Measurements from ENCODE around the gene YBX3. TPM values are rescaled to one million over a fixed set of nuclear protein-coding genes. Genes with fewer than 3 reads are reported as not detected.

Gene YBX3
- polyA plus RNA-seq, 1 experiment = 142 TPM

GRCh38 chr12:10718279-10718821 lies 4.8 kb downstream of the YBX3 start:
- TF ChIP-seq CTCF (IDR thresholded peaks at IDR 0.05; ENCODE audit: insufficient read depth, low read depth, low read length) = no peak

GRCh38 chr12:10717410-10717809 lies 5.7 kb downstream of the YBX3 start:
- no peak for DNase-seq (ENCODE audit: low read depth)
- no peak for TF ChIP-seq CTCF (IDR thresholded peaks at IDR 0.05; ENCODE audit: insufficient read depth, low read depth, low read length)
- Histone ChIP-seq H3K36me3 (ENCODE audit: control insufficient read depth, insufficient read depth, low read length) (peaks cover 5% of the 10 kb centered on the region; the same call in 1 of the 2 replicates), H3K27me3 (ENCODE audit: control insufficient read depth, insufficient read depth, low read length) (no peaks in the 10 kb centered on the region), H3K4me3 (ENCODE audit: low read depth, low read length) (no peak overlapping the region)
- ChIA-PET POLR2A (no interaction called here), CTCF (interaction anchor here (0.8 to 2.3 kb wide), 2 partner anchors 10 to 33 kb away, joined by 4 to 7 read pairs; no protein-coding TSS in a partner anchor)

More at GRCh38 chr12:10718279-10718821, 4.8 kb downstream of the YBX3 start:
- POLR2A ChIA-PET = interaction anchor here (0.5 kb wide), 1 partner anchor 414 kb away, joined by 3 read pairs; no protein-coding TSS in a partner anchor
- CTCF ChIA-PET = interaction anchor here (1.1 to 2.3 kb wide), 2 partner anchors 11 to 32 kb away, joined by 3 to 7 read pairs; no protein-coding TSS in a partner anchor
- DNase-seq (ENCODE audit: low read depth) = no peak
- Histone ChIP-seq H3K36me3 (ENCODE audit: control insufficient read depth, insufficient read depth, low read length) (peaks cover 2% of the 10 kb centered on the region; the same call in 1 of the 2 replicates), H3K27me3 (ENCODE audit: control insufficient read depth, insufficient read depth, low read length) (no peaks in the 10 kb centered on the region), H3K4me3 (ENCODE audit: low read depth, low read length) (no peak overlapping the region)

- POLR2A ChIA-PET = no interaction called here
- CTCF ChIA-PET = interaction anchor here (0.8 to 2.3 kb wide), 2 partner anchors 9 to 33 kb away, joined by 4 to 7 read pairs; no protein-coding TSS in a partner anchor
- no peaks in the 10 kb centered on the region for H3K27me3 ChIP-seq (ENCODE audit: control insufficient read depth, insufficient read depth, low read length)
- H3K36me3 ChIP-seq (ENCODE audit: control insufficient read depth, insufficient read depth, low read length) = peaks cover 5% of the 10 kb centered on the region; the same call in 1 of the 2 replicates
- no peak for TF ChIP-seq CTCF (IDR thresholded peaks at IDR 0.05; ENCODE audit: insufficient read depth, low read depth, low read length)
- DNase-seq (ENCODE audit: low read depth) = peak; percentile 84
- H3K4me3 ChIP-seq (ENCODE audit: low read depth, low read length) = peak overlapping the region; percentile 18; the same call in 1 of the 2 replicates
Observed at GRCh38 chr12:10716704-10717315, 6.3 kb downstream of the YBX3 start.

GRCh38 chr12:10716277-10716676 lies 6.8 kb downstream of the YBX3 start:
- Histone ChIP-seq H3K36me3 (ENCODE audit: control insufficient read depth, insufficient read depth, low read length) (peaks cover 5% of the 10 kb centered on the region; the same call in 1 of the 2 replicates), H3K27me3 (ENCODE audit: control insufficient read depth, insufficient read depth, low read length) (no peaks in the 10 kb centered on the region), H3K4me3 (ENCODE audit: low read depth, low read length) (peak overlapping the region; percentile 18; the same call in 1 of the 2 replicates)
- DNase-seq (ENCODE audit: low read depth) = no peak
- TF ChIP-seq CTCF (IDR thresholded peaks at IDR 0.05; ENCODE audit: insufficient read depth, low read depth, low read length) = no peak
- ChIA-PET CTCF (no interaction called here), POLR2A (no interaction called here)

GRCh38 chr12:10715491-10715890 lies 7.6 kb downstream of the YBX3 start:
- POLR2A ChIA-PET = no interaction called here
- Histone ChIP-seq H3K36me3 (ENCODE audit: control insufficient read depth, insufficient read depth, low read length) (peaks cover 5% of the 10 kb centered on the region; the same call in 1 of the 2 replicates), H3K4me3 (ENCODE audit: low read depth, low read length) (no peak overlapping the region), H3K27me3 (ENCODE audit: control insufficient read depth, insufficient read depth, low read length) (no peaks in the 10 kb centered on the region)
- TF ChIP-seq CTCF (IDR thresholded peaks at IDR 0.05; ENCODE audit: insufficient read depth, low read depth, low read length) = no peak
- DNase-seq (ENCODE audit: low read depth) = no peak
- CTCF ChIA-PET = no interaction called here
